Measurements from ENCODE around the gene SOBP.

SOBP gene

GRCh38 chr6:107638493-107638892 is 148.6 kb downstream of the SOBP start:
- Histone ChIP-seq H2BK12ac (ENCODE audit: low read length in 2 of 2) (no peak overlapping the region), H4K8ac (ENCODE audit: low read length) (no peak overlapping the region), H3K4me2 (ENCODE audit: low read length, poor library complexity, severe bottlenecking) (no peak overlapping the region), H3K9ac (ENCODE audit: low read length) (no peak overlapping the region), H4K91ac (ENCODE audit: low read length) (no peak overlapping the region), H2AFZ (ENCODE audit: low read depth, low read length) (no peak overlapping the region), H2BK15ac (ENCODE audit: low read depth, poor library complexity, severe bottlenecking) (no peak overlapping the region), H3K4me3 (ENCODE audit: insufficient read depth in 1 of 2, low read depth in 1 of 2, low read length in 2 of 2) (no peak overlapping the region), H3K27me3 (ENCODE audit: control insufficient read depth in 1 of 2, insufficient read depth in 1 of 2, low read length in 2 of 2) (peaks cover 0 to 33% of the 10 kb centered on the region in 2 experiments), H3K4ac (ENCODE audit: low read depth in 1 of 2, low read length in 2 of 2) (no peak overlapping the region), H3K36me3 (ENCODE audit: control insufficient read depth in 1 of 2, insufficient read depth in 2 of 2, low read depth in 1 of 2, low read length in 2 of 2) (peaks cover 4 to 31% of the 10 kb centered on the region in 2 experiments), H2BK120ac (ENCODE audit: low read depth, low read length) (no peak overlapping the region), H2AK5ac (ENCODE audit: low read length, severe bottlenecking) (no peak overlapping the region), H3K23ac (ENCODE audit: low read length in 2 of 2) (no peak overlapping the region), H3K14ac (ENCODE audit: low read length in 2 of 2) (no peak overlapping the region), H3K18ac (ENCODE audit: low read depth in 1 of 2, low read length in 2 of 2) (no peak overlapping the region), H3K4me1 (ENCODE audit: control insufficient read depth, insufficient read depth, low read depth, low read length) (peaks cover 7% of the 10 kb centered on the region), H3K79me1 (replicated peaks; ENCODE audit: low read length, poor library complexity, severe bottlenecking) (no peaks in the 10 kb centered on the region), H3K9me3 (ENCODE audit: control insufficient read depth, low read length) (no peaks in the 10 kb centered on the region), H2BK5ac (ENCODE audit: low read depth, low read length, poor library complexity, severe bottlenecking) (no peak overlapping the region), H3K27ac (ENCODE audit: low read length, poor library complexity, severe bottlenecking) (no peak overlapping the region)
- WGBS, result 97% methylated on average over 3 of the region's 4 CpGs
- no peak for DNase-seq

- H3K23ac ChIP-seq (ENCODE audit: low read length in 2 of 2), result no peak overlapping the region
- no peak overlapping the region for H2AFZ ChIP-seq (ENCODE audit: low read depth, low read length)
- H2BK120ac ChIP-seq (ENCODE audit: low read depth, low read length), result no peak overlapping the region
- no peak overlapping the region for H3K4me3 ChIP-seq (ENCODE audit: insufficient read depth in 1 of 2, low read depth in 1 of 2, low read length in 2 of 2)
- no peak overlapping the region for H4K91ac ChIP-seq (ENCODE audit: low read length)
- H3K79me1 ChIP-seq (replicated peaks; ENCODE audit: low read length, poor library complexity, severe bottlenecking), result no peaks in the 10 kb centered on the region
- H2AK5ac ChIP-seq (ENCODE audit: low read length, severe bottlenecking), result no peak overlapping the region
- H2BK12ac ChIP-seq (ENCODE audit: low read length in 2 of 2), result no peak overlapping the region
- no peak for DNase-seq
- peaks cover 6% of the 10 kb centered on the region for H3K4me1 ChIP-seq (ENCODE audit: control insufficient read depth, insufficient read depth, low read depth, low read length)
- no peak overlapping the region for H3K14ac ChIP-seq (ENCODE audit: low read length in 2 of 2)
- no peak overlapping the region for H4K8ac ChIP-seq (ENCODE audit: low read length)
- no peak overlapping the region for H3K18ac ChIP-seq (ENCODE audit: low read depth in 1 of 2, low read length in 2 of 2)
- H2BK15ac ChIP-seq (ENCODE audit: low read depth, poor library complexity, severe bottlenecking), result no peak overlapping the region
- 0% methylated on average over 1 of the region's 2 CpGs for WGBS
- H3K9me3 ChIP-seq (ENCODE audit: control insufficient read depth, low read length), result no peaks in the 10 kb centered on the region
- H3K27me3 ChIP-seq (ENCODE audit: control insufficient read depth in 1 of 2, insufficient read depth in 1 of 2, low read length in 2 of 2), result peaks cover 0 to 28% of the 10 kb centered on the region in 2 experiments
- peaks cover 4 to 31% of the 10 kb centered on the region in 2 experiments for H3K36me3 ChIP-seq (ENCODE audit: control insufficient read depth in 1 of 2, insufficient read depth in 2 of 2, low read depth in 1 of 2, low read length in 2 of 2)
- no peak overlapping the region for H2BK5ac ChIP-seq (ENCODE audit: low read depth, low read length, poor library complexity, severe bottlenecking)
- H3K4me2 ChIP-seq (ENCODE audit: low read length, poor library complexity, severe bottlenecking), result no peak overlapping the region
- H3K4ac ChIP-seq (ENCODE audit: low read depth in 1 of 2, low read length in 2 of 2), result no peak overlapping the region
- H3K27ac ChIP-seq (ENCODE audit: low read length, poor library complexity, severe bottlenecking), result no peak overlapping the region
- H3K9ac ChIP-seq (ENCODE audit: low read length), result no peak overlapping the region
Observed at GRCh38 chr6:107639511-107639910, 149.6 kb downstream of the SOBP start.

- no peak overlapping the region for H3K14ac ChIP-seq (ENCODE audit: low read length in 2 of 2)
- H2AK5ac ChIP-seq (ENCODE audit: low read length, severe bottlenecking), result no peak overlapping the region
- no peaks in the 10 kb centered on the region for H3K79me1 ChIP-seq (replicated peaks; ENCODE audit: low read length, poor library complexity, severe bottlenecking)
- H2BK5ac ChIP-seq (ENCODE audit: low read depth, low read length, poor library complexity, severe bottlenecking), result no peak overlapping the region
- H3K27me3 ChIP-seq (ENCODE audit: control insufficient read depth in 1 of 2, insufficient read depth in 1 of 2, low read length in 2 of 2), result peaks cover 0 to 19% of the 10 kb centered on the region in 2 experiments
- no peak overlapping the region for H3K18ac ChIP-seq (ENCODE audit: low read depth in 1 of 2, low read length in 2 of 2)
- H3K27ac ChIP-seq (ENCODE audit: low read length, poor library complexity, severe bottlenecking), result no peak overlapping the region
- H4K91ac ChIP-seq (ENCODE audit: low read length), result no peak overlapping the region
- H3K4me3 ChIP-seq (ENCODE audit: insufficient read depth in 1 of 2, low read depth in 1 of 2, low read length in 2 of 2), result no peak overlapping the region
- 100% methylated on average over 1 of the region's 1 CpG for WGBS
- no peak overlapping the region for H2AFZ ChIP-seq (ENCODE audit: low read depth, low read length)
- H3K4ac ChIP-seq (ENCODE audit: low read depth in 1 of 2, low read length in 2 of 2), result no peak overlapping the region
- no peak overlapping the region for H3K23ac ChIP-seq (ENCODE audit: low read length in 2 of 2)
- H2BK15ac ChIP-seq (ENCODE audit: low read depth, poor library complexity, severe bottlenecking), result no peak overlapping the region
- H2BK120ac ChIP-seq (ENCODE audit: low read depth, low read length), result no peak overlapping the region
- no peak overlapping the region for H3K4me2 ChIP-seq (ENCODE audit: low read length, poor library complexity, severe bottlenecking)
- DNase-seq, result no peak
- peaks cover 0 to 22% of the 10 kb centered on the region in 2 experiments for H3K36me3 ChIP-seq (ENCODE audit: control insufficient read depth in 1 of 2, insufficient read depth in 2 of 2, low read depth in 1 of 2, low read length in 2 of 2)
- peaks cover 4% of the 10 kb centered on the region for H3K4me1 ChIP-seq (ENCODE audit: control insufficient read depth, insufficient read depth, low read depth, low read length)
- no peaks in the 10 kb centered on the region for H3K9me3 ChIP-seq (ENCODE audit: control insufficient read depth, low read length)
- no peak overlapping the region for H3K9ac ChIP-seq (ENCODE audit: low read length)
- H2BK12ac ChIP-seq (ENCODE audit: low read length in 2 of 2), result no peak overlapping the region
- no peak overlapping the region for H4K8ac ChIP-seq (ENCODE audit: low read length)
Observed at GRCh38 chr6:107641071-107641470, 151.2 kb downstream of the SOBP start.

- Histone ChIP-seq H3K9ac (ENCODE audit: low read length) (no peak overlapping the region), H2BK15ac (ENCODE audit: low read depth, poor library complexity, severe bottlenecking) (no peak overlapping the region), H4K8ac (ENCODE audit: low read length) (no peak overlapping the region), H3K79me1 (replicated peaks; ENCODE audit: low read length, poor library complexity, severe bottlenecking) (no peaks in the 10 kb centered on the region), H2BK120ac (ENCODE audit: low read depth, low read length) (no peak overlapping the region), H3K14ac (ENCODE audit: low read length in 2 of 2) (no peak overlapping the region), H3K4me1 (ENCODE audit: control insufficient read depth, insufficient read depth, low read depth, low read length) (peaks cover 4% of the 10 kb centered on the region), H3K27me3 (ENCODE audit: control insufficient read depth in 1 of 2, insufficient read depth in 1 of 2, low read length in 2 of 2) (peaks cover 0 to 15% of the 10 kb centered on the region in 2 experiments), H3K4ac (ENCODE audit: low read depth in 1 of 2, low read length in 2 of 2) (no peak overlapping the region), H2BK12ac (ENCODE audit: low read length in 2 of 2) (no peak overlapping the region), H2AK5ac (ENCODE audit: low read length, severe bottlenecking) (no peak overlapping the region), H4K91ac (ENCODE audit: low read length) (no peak overlapping the region), H3K27ac (ENCODE audit: low read length, poor library complexity, severe bottlenecking) (no peak overlapping the region), H3K4me3 (ENCODE audit: insufficient read depth in 1 of 2, low read depth in 1 of 2, low read length in 2 of 2) (no peak overlapping the region), H2BK5ac (ENCODE audit: low read depth, low read length, poor library complexity, severe bottlenecking) (no peak overlapping the region), H2AFZ (ENCODE audit: low read depth, low read length) (no peak overlapping the region), H3K18ac (ENCODE audit: low read depth in 1 of 2, low read length in 2 of 2) (no peak overlapping the region), H3K4me2 (ENCODE audit: low read length, poor library complexity, severe bottlenecking) (no peak overlapping the region), H3K9me3 (ENCODE audit: control insufficient read depth, low read length) (no peaks in the 10 kb centered on the region), H3K36me3 (ENCODE audit: control insufficient read depth in 1 of 2, insufficient read depth in 2 of 2, low read depth in 1 of 2, low read length in 2 of 2) (peaks cover 0 to 17% of the 10 kb centered on the region in 2 experiments), H3K23ac (ENCODE audit: low read length in 2 of 2) (no peak overlapping the region)
- no peak for DNase-seq
- WGBS, result 87% methylated on average over 14 of the region's 14 CpGs
Observed at GRCh38 chr6:107641500-107641941, 151.6 kb downstream of the SOBP start.
